Stimulated activated CD4-positive, alpha-beta T cell treated with anti-CD3 and anti-CD28 coated beads, Interleukin-4, amount 100 ng/mL, for 4 hours (primary cell): ENCODE results near the gene IGLON5.
A peak's percentile ranks its signal among the peaks of the same experiment; 100 is the strongest.

ENCODE experiments used
- DNase-seq, 2 experiments: peaks; one replicate each; pipeline ENCODE4 v3.0.0-alpha.2; 2020

Gene IGLON5

GRCh38 chr19:51366389-51367254 is 55.2 kb downstream of the IGLON5 start:
- DNase-seq = peak; percentile 90 to 94

GRCh38 chr19:51367255-51367564 is 55.8 kb downstream of the IGLON5 start:
- DNase-seq = no peak

GRCh38 chr19:51367565-51368365 is 56.3 kb downstream of the IGLON5 start:
- DNase-seq = peak; percentile 95 to 97

- DNase-seq = peak in 1 of 2 experiments; percentile 12
Observed at GRCh38 chr19:51368366-51369282, 57.2 kb downstream of the IGLON5 start, which contains the start of gene CLDND2. Gene CLDND2, minus strand, starts transcription at chr19:51369003. Its CDS starts 426 bp downstream, at chr19:51368577.

- no peak for DNase-seq
Observed at GRCh38 chr19:51370230-51370629, 58.8 kb downstream of the IGLON5 start.

GRCh38 chr19:51371186-51371690 is 59.8 kb downstream of the IGLON5 start:
- DNase-seq = no peak

GRCh38 chr19:51372021-51372648 is 60.7 kb downstream of the IGLON5 start:
- DNase-seq = no peak

GRCh38 chr19:51372649-51373504 is 61.4 kb downstream of the IGLON5 start, which contains the start of gene NKG7:
Gene NKG7, minus strand, starts transcription at chr19:51372654. Its CDS starts 119 bp downstream, at chr19:51372535.
- peak; percentile 56 to 85 for DNase-seq

GRCh38 chr19:51375504-51376221 is 64.2 kb downstream of the IGLON5 start:
- peak in 1 of 2 experiments; percentile 17 for DNase-seq

GRCh38 chr19:51377422-51377821 is 66.0 kb downstream of the IGLON5 start:
- no peak for DNase-seq

GRCh38 chr19:51380379-51380778 is 68.9 kb downstream of the IGLON5 start:
- no peak for DNase-seq
